Ramos (cell line): ENCODE measurements around the gene NEU4.

Experiments used
- in situ Hi-C: fragments of 300-500 bp; cut with MboI; formaldehyde crosslinking; loops from one replicate; pipeline ENCODE4 v1.14.3; 2022; ENCODE audit warnings: low sequenced_read_pairs; ENCODE audit not compliant: unreplicated experiment

NEU4 gene

DNA sequence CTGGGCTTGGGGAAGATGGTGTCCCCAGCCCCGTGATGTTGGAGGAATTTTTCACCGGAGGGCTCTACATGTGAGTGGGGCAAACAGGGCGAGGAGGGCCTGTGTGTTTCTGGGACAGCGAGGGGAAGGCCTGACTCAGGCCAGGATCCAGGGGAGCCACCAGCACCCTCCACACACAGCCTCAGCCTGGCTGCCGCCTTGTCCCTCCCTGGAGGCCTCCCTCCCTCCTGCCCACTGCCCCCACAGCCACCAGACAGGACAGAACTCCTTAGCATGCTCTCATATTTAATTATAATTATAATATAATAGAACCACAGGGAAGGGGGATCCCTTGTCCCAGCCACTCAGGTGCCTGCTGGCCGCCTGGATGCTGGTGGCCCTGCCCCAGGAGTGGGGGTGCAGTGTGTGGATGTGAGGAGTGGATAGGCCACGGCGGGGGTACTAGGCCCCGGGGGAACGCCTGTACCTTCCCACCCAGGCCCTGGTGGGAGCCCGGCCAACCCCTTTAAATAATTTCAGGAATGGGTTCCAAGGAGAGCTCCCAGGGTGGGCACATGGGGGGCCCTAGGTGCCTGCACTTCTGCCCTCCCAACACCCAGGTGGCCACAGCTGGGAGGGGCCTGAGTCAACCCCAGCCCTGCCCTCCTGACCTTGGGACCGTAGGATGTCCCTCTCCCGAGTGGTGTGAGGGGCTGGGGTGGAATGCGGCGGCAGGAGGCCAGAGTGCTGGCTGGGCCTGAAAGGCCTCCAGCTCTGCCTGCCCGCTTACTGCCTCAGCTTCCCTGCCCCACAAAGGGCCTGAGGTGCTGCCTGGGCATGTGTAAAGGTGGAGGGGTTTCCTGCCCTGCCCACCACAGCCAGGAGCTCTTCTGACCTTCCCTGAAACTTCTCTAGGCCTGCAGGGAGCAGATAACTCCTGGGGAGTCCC, 40.9 kb downstream of the NEU4 start:
- in situ Hi-C loops, result no loop called here

DNA sequence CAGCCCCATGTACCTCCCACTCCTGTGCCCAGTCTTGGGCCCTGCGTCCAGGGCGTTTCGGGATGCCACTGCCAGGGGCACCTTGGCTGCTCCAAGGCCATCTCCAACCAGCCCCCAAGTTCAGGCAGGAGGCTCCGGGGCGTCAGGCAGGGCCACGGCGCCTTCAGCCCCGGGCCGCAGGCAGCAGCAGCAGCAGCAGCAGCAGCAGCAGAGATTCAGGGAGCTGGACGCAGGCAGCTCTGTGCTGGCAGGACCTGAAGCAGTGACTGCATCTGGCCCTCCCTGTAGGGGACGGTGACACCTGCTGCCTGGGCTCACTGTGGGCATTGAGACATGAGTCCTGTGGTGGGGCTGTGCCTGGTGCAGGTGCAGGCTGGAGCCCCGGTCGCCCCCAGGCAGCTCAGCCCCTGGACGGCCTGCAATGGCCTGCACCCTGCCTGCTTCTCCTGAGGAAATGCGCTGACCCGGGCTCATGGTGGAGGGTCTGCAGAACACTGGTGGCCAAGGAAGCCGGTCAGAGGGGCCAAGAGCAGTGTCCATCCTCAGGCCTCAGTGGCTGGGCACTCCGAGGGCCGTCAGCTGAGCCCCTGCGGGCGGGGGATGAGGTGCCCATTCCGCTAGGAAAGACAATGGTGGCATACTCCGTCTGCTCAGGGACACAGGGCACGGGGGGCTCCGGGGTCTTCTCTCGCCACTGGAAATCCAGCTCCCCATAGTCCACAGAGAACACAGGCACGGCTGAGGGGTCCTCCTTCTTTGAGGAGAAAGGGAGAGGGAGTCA, 41.7 kb downstream of the NEU4 start:
- in situ Hi-C loops, result no loop called here

DNA sequence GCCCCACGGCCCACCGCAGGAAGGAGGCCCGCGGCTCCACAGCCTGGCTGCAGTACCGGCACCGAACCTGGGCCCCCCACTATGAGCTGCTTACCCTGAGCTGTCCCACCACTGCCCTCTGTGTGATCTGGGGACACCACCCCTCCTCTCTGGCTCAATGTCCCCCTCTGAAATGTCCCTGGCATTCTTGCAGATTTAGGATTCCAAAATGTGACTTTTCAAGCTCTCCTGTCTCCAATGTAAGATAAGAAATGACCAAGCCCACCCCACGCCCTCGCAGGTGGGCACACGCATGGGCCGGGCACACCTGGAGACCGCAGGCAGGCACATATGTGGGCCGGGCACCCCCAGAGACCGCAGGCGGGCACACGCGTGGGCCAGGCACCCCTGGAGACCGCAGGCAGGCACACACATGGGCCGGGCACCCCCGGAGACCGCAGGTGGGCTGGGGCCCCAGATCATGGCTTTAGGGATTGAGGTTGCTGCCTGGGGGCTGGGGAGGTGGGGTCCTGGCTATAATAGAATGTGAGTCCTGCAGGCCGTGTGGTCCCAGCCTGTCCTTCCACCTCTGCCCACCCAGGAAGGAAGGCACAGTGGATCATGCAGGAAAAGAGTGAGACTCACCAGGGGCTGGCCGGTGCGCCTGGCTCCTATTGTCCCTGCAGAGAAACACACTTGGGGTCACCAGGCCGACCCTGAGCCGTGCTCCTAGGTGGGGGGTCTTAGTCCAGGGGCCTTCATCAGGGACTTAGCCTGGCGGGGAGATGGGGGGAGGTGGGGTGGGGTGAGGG, 42.5 kb downstream of the NEU4 start:
- in situ Hi-C loops, result no loop called here

DNA sequence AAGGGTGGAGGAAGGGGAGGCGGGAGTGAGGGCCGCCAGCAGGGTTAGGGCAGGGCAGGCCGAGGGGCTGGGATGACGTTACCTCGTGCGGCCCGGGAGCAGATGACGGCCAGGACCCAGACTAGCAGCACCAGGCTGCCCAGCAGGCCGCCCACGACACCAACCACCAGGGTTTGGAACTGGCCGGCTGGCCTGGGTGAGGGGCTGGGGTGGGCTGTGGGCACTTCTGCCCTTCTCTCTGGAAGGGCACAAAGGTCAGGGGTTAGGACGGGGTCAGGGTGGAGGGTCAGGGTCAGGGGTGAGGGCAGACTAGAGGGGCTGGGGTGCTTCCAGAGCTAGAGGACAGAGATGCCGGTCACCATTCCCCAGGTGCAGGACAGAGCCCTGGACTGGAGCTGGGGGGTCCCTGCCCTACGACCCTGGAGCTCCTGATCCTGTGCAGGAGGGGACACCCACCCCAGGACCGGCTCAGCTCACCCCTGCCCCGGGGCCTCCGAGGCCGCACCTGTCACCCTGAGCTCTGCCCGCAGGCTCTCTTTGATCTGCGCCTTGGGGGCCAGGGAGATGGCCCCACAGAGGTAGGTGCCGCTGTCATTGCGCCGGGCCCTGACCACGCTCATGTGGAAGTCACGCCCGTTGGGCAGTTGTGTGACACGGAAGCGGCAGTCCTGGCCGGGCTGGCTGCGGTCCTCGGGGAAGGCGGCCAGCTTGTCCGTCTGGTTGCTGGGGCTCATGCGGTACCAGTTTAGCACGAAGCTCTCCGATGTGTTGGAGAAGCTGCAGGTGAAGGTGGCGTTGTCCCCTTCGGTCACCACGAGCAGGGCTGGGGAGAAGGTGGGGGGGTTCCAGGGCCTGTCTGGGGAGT, 43.4 kb downstream of the NEU4 start:
- in situ Hi-C loops, result no loop called here

DNA sequence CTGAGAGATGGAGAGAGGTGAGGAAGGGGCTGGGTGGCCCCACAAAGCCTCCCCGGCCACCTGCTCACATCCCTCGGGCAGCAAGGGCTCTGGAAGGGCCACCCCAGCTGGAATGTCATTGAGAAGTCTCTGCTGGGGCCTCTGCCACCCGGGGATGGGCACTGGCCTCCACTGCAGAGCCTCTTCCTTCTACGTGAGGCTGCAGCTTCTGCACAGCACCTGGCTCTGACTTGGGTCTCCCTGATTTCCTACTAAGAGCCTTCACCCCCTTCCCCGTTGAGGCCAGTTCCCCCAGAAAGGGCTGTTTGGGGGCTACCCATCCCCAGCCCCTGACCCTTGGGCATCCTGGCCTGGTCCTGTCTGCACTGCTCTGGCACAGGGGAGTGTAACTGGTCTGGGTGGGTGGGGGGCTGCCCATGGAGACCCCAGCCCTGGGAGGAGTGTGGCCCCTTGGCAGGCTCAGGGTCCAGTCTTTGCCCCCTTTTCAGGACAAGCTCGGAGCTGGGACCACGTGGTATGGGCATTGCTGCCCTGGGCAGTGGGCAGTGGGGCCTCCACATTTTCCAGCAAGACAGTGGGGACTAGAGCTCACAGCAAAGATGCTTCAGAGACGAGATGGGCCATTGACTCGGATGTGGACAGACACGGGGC, 44.1 kb downstream of the NEU4 start:
- in situ Hi-C loops, result no loop called here

DNA sequence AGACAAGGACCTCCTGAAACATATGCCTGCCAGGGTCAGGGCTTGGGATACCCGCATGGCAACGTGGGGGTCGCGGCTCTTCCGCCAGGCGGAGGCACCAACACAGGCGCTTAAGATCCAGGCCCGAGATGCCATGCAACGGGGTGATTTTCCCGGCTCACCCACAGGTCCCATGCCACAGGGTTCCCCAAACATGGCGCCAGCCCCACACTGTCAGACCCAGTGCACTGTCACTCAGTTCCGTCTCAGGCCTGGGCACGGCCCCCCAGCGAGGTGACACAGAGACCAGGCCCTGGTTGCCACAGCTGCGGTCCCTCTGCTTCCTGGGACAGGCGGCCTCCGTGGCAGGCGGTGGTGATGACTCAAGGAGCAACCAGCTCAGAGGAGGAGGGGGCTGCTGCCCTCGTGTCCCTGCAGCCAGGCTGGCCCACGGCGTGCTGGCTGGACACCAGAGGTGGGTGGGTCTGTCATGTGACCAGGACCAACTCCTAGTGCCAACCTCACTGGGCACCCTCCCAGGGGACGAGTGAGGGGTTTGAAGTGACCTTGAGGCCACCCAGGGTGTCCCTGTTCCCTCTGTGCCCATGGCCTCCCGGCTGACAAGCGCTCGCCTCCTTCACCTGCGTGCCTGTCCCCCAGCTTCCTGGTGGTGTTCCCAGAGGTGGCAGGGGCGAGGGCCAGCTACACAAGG, 44.8 kb downstream of the NEU4 start:
- in situ Hi-C loops, result no loop called here

DNA sequence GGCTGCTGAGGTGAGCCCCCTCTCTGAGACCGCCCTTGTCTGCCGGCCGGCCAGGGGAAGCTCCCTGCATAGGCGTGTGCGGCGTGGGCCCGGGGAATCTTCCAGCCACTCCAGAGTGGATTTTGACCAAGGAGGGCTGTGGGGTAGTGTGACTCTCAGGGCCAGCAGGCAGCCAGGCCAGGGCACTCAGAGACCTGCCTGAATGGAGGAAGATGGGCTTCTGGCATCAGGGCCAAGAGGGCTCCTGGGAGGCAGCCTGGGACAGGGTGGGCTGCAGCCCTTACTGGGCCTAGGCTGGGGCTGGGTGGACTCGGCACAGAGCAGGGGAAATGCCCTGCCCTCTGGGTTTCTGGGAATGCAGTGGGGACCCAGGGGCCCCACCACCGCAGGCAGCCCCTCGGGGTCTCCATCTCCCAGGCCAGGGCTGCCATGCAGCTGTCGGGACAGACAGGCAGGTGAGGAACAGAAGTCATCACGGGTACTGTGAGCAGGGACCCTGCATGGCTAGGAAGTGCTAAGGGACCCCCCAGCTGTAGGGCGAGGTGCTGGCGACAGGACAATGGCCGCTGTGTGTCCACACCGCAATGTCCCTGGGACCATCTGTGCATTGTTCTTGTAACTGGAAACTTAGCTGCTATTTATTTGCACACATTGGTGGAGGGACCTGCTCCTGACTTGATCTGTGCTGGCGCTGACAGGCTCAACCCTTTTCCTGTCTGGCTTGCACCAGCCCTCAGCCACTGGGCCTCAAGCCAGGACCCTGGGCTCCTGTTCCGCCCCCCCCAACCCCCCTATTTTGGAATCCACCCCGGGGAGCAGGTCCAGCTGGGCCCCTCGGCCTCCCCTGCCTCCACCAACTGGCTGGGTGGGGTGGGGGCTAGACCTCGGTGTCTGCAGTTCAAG, 45.6 kb downstream of the NEU4 start:
- in situ Hi-C loops, result no loop called here

DNA sequence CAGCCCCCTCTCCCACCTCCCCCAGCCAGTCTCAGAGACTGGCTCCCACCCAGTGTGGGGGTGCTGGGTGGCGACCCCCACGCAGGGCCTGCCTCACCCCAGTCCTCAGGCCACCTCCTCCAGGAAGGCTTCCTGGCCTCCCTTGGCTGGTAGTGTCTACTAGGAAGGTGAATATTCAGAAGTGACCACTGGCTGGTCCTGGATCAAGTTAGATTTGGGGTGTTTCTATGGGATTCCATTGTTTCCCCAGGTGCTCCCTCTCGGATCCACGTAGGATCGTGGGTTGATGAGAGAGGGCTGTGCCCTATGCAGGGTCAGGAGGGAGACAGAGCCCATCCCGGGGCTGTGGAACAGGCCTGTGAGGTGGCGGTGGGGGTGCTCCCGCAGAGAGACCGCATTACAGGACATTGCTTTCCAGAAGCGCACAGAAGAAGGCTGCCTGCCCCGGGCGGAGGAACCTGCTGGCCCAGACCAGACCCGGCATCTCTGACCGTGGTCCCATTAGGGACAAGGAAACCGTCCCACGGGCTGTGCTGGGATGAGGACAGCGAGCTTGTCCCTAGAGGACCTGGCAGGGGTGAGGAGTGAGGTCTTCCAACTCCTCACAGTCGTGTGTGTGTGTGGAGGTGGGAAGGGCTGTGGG, 46.4 kb downstream of the NEU4 start:
- in situ Hi-C loops, result no loop called here

DNA sequence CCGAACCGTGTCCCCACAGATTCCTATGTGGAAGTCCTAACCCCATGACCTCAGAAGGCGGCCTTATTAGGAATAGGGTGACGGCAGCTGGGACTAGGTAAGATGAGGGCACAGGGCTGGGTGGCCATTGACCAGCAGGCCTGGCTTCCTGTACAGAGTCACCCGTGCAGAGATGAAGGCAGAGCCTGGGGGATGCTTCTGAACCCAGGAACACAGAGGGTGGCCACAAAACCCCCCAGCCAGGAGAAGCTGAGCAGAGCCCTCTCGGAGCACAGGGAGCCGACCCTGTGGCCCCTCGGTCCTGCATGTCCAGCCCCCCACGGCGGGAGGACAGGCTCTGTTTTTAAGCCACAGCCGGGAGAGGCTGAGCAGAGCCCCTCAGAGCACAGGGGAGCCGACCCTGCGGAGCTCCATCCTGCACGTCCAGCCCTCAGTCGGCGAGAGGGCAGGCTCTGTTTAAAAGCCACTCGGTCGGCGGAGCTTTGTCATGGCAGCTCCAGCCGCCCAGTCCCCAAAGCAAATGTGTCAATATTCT, 47.0 kb downstream of the NEU4 start:
- in situ Hi-C loops, result no loop called here

DNA sequence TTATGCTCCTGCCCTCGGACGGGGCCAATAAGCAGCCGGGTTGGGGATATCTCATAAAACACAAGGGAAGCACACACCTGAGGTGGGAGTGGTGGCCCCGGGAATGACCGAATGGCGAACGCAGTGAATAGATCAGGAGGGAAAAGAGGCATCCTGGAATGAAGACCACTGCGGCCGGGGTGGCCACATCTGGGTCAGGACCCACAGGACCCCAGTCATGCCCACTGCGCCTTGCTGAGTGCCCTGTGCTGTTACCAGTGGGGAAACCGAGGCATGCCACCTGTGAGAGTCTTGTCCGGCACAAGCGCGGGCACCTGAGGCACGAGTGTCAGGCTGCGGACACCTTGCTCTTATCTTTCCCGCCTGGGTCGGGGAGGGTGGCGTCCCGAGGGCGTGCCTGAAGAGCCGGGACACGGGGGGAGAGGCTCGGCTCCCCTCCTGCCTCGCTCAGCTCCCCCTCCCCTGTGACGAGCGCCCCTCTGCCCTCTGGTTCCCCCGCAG, 48.1 kb downstream of the NEU4 start:
- in situ Hi-C loops, result no loop called here

DNA sequence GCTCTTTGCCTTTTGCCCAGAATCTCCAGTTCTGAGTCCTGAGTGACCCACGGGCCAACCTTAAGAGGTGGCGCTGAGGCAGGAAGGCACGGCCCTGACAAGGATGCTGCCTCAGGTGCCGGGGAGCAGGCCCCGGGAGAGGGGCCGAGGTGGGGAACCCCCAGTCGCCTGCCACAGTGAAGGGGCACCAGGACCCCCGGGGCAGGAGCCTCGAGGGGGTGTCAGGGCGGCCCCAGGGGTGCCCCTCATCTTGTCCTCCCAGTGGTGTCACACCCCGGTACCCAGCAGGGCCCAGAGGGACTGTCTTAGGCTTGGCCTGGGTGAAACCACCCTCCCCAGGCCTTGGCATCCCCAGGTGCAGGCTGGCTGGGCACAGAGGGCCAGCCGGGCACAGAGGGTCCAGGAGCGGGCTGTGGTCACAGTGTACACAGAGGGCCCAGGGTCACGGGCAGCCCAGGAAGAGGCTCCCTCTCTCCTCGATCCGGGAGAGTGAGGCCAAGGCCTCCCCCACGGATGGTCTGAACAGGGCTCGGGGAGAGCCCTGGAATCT, 48.7 kb downstream of the NEU4 start:
- in situ Hi-C loops, result no loop called here

DNA sequence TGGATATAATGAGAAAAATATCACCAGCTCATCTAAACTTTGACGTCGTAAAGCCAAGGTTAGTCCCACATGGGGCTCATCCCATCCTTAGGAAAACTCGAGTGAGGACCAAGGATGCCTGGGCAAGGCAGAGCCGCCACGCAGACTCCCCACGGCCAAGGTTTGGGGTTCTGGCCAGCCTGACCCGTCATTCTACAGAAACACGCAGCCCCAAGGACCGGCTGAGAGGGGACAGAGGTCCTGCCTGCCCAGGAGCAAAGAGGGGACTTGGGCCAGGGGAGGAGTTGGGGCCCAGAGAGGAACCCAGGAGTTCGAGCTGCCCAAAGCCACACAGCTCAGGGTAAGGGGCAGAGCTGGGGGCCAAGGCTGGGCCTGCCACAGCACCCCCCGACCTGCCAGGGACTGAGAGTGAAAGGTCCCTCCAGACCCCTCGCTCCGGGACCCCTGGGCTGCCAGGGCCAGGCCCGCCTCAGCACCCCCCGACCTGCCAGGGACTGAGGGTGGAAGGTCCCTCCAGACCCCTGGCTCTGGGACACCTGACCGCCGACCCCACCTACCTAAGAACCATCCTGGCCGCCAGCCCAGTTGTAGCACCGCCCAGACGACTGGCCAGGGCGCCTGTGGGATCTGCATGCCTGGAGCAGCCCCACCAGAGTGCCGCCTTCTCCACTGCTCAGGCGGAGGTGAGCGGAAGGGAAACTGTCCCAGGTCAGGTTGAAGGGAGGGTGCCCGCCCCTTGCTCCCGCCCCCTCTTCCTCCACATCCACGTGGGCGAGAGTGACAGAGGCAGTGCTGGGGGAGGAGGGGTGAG, 49.4 kb downstream of the NEU4 start, which contains the start of gene PDCD1:
Gene PDCD1 (minus strand): TSS at position 689 of the 811 bp plus-strand sequence. CDS start 56 bp downstream, at position 633.
- in situ Hi-C loops, result no loop called here

DNA sequence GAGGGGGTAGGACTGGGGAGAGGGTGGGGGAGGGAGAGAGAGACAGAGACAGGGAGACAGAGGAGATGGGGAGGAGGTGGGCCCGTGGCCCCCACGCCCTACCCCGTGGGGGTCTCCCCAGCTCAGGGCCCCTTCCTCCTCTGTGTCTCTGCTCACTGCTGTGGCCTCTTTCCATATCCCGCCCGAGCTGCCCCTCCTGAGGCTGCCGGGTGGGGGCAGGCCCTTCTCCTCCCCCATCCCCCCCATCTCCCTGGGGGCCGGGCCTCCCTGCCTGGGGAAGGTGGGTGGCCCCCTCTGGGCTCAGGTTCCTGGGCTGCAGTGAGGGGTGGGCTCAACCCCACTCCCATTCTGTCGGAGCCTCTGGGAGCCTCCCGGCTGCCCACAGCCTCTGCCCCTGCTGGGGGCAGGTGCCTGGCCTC, 50.0 kb downstream of the NEU4 start:
- in situ Hi-C loops, result no loop called here

DNA sequence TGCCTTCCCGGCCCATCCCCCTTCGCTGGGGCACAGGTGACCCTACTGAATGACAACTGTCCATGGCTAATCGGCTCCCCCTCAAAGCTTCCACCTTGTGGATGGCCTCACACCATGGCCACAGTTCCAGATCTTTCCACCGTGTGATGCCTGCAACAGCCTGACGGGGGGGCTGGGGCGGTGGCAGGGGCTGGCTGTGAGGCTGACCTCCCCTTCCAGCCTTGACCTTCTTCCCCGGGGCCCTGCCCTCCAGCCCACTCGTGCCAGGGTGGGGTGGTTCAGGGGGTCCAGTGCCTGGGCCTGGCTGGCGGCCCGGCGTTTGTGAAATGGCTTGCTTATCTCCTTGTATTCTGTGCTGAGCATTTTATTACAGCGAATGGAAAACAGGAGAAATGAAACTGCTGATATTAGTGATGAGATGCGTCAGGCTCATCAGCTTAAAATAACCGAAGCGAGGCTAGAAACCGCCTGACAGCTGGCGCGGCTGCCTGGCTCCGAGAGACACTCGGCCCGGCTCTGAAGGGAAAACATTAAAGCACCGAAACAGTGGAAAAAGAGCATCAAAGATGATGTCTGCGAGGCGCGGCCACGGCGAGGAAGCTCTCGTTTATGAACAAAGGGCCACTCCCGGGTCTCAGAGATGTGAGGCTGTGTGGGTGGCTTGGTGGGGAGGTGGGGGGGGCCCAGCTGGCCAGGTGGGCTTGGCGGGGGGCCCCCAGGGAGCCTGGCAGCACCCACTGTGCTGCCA, 50.6 kb downstream of the NEU4 start:
- in situ Hi-C loops, result no loop called here
